HG02970 (cell line): ENCODE results near the gene SP1.
A peak's percentile ranks its signal among the peaks of the same experiment; 100 is the strongest.
"Not testable (repeated sequence)": the region's sequence is repeated elsewhere in the genome, so short reads cannot be mapped to it uniquely, and the experiment has no call there.

Experiments
- ATAC-seq: cut with Tn5 transposase; IDR thresholded peaks from one replicate; pipeline ENCODE4 v1.9.1; 2021; ENCODE audit warnings: mild to moderate bottlenecking, moderate library complexity, moderate number of reproducible peaks; ENCODE audit not compliant: unreplicated experiment, low FRiP score

The SP1 gene

DNA sequence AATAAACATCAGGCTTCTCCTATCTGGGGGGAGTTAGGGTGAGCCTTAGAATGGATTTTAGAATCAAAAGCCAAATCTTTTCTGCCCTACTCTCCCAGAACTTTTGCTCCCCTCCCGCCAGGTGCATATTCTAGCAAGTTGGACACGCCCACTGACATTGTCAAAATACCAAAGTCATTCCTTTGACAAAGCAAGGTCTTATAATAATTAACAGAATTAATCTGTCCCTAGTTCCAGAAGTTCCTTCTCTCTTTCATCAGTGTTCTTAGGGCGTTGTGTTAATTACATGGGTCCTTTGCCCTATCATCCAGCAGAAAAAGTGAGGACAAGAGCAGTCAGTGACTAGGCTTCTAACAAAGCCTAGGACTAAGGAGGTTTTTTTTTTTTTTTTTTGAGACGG is 64.0 kb downstream of the SP1 start:
- no peak for ATAC-seq

DNA sequence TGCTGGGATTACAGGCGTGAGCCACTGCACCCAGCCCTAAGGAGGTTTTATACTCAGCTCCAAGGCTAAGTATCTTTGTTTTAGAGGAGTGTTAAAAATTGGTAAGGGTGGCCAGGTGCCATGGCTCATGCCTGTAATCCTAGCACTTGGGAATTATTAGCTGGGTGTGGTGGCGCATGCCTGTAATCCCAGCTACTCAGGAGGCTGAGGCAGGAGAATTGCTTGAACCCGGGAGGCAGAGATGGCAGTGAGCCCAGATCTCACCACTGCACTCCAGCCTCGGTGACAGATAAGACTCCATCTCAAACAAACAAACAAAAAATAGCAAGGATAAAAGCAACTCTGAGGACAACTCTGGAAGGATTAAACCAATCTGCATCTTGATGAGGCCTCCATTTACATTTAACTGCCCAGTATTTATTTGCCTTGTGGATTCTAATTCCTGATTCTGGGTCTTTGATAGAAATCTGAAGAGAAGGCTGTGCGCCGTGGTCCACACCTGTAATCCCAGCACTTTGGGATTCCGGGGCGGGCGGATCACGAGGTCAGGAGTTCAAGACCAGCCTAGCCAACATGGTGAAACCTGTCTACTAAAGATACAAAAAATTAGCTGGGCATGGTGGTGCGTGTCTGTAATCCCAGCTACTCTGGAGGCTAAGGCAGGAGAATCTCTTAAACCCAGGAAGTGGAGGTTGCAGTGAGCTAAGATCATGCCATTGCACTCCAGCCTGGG is 64.8 kb downstream of the SP1 start:
- not testable (repeated sequence) for ATAC-seq

DNA sequence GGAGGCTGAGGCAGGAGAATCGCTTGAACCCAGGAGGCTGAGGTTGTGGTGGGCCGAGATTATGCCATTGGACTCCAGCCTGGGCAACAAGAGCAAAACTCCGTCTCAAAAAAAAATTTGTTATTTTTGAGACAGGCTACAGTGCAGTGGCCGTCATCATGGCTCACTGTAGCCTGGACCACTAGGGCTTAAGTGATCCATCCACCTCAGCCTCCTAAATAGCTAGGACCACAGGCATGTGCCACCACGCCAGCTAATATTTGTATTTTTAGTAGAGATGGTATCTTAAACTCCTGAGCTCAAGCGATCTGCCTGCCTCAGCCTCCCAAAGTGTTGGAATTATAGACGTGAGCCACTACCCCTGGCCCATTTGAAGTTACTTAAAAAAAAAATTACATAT is 71.0 kb downstream of the SP1 start:
- no peak for ATAC-seq

DNA sequence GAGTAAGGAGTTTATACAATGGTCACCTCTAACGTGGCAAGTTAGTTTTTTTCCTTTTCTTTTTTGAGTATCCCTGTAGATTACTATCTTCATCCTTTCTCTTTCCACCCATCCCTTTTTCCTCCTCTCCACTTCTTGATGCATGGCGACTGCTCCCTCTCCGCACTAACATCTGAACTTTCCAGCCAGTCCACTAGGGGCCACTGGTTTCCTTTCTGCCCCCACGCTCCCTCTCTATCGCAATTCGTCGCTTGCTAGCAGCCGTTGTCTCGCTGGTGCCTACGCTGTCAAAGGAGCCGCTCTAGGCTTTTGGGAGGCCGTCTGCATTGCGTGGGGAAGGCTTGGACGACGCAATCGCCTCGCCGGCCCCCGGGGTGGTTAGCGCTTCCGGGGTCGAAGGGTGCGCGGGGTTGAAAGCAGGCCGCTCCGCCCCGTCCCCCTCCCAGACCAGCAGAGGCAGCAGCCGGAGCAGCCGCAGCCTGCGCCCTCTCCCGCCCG is 71.7 kb downstream of the SP1 start, which contains the start of gene PCBP2:
PCBP2 (plus strand) TSS at position 442 of the 498 bp plus-strand sequence. CDS start 2,699 bp downstream, outside the sequence.
- ATAC-seq, result peak; percentile 93

DNA sequence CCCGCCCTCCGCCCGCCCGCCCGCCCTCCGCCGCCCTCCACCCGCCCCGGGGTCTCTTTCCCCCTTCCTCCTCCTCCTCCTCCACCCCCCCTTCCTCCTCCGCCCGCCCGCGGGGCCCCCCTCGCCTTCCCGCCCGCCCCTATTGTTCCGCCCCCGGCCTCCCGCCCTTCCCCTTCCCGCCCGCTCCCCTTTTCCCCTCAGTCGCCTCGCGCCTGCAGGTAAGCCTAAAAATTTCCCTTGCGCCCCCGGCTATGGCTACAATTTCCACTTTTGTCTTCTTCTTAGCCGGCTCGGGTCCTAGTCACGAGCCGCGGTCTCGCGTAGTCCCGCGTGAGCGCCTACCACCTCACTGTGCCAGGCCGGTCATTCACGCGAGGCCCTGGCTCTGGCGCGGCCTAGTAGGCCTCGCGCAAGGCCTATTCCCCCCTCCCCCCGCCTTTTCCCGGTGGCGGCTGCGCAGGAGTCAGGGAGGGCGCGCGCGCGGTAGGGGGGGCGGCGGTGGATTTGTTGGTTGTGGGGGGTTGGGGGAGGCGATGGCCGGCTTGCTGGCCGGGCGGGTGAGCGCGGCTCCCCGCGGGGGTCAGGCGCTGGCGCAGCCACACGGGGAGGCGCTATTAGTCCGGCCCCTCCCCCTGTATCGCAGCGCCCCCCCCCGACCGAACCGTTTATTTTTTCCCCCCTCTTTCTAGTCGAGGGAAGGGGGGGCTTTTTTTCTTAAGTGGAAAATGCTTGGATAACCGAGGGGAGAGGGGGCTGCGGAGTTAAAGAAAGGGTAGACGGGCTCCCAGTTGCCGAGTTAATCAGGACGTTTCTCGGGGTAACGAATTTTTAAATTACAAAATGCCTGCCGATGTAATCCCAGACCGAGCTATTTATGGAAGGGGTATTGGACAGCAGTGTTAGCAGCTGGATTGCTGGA is 72.4 kb downstream of the SP1 start:
- ATAC-seq, result no peak

DNA sequence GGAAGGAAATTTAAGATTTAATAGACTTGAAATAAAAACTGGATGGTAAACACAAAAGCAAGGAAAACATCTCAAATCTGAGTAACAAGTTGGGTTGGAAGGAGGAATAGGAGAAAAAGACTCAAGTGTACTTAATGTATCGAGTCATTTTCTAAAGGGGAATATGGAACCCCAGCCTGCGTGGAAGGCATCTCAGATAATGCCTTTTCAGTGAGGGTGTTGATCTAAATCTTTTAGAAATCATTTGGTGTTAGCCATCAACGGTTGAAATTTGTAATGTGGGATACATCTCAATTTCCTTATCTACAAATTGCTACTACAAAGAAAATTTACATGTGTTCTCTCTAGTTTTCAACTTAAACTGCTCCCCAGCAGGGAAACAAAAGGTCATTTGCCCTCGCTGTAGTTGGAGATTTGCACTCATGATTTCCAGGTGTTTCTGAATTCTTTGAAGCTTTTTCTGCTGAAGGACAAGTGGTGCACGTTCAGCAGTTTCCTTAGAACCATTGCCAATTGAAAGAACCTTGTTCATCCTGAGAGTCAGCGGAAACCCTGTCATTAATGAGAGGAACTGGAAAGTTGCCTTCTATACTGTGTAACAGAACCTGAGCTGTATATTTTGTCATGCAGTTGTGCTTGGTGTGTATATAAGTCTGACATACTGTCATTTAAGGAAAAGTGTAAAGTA is 74.1 kb downstream of the SP1 start:
- no peak for ATAC-seq

DNA sequence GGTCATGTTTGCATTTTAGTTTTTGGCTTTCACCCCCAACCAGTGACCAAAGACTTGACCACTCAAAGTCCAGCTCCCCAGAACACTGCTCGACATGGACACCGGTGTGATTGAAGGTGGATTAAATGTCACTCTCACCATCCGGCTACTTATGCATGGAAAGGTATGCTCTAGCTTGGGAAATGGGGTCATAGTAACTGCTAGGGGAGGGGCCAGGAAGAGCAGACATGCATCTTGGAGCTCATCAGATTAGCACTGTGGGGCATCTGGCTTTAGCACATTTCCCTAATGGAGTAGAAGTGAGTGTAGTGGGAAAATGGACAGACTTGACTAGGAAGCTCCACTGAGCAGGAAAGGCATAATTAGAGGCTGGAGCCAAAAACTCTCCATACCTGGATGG is 74.7 kb downstream of the SP1 start:
- ATAC-seq, result no peak

DNA sequence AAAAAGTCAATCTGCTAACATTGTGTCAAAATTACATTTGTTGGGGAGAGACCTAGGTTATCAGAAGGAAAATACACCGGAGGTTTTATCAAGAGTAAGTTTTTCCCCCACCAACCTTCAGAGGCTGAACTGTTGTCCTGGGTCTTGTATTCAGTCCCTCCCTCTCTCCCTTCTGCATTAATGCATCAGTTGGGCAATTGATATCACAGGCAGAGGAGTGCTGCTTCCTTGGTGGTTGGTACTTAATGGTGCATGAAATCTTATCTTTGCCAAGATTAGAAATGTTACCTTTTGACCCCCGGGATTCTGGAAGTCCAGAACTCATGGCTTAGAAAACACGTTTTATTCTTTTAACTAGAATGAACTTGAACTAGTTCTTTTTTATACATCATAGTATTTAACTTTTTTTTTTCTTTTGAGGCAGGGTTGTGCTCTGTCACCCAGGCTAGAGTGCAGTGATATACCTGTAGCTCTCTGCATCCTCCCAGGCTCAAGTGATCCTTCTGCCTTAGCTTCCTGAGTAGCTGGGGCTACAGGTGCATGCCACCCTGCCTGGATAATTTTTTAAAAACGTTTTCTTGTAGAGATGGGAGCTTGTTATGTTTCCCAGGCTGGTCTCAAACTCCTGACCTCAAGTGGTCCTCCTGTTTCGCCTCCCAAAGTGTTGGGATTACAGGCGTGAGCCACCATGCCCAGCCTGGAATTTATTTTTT is 76.8 kb downstream of the SP1 start:
- ATAC-seq, result no peak

DNA sequence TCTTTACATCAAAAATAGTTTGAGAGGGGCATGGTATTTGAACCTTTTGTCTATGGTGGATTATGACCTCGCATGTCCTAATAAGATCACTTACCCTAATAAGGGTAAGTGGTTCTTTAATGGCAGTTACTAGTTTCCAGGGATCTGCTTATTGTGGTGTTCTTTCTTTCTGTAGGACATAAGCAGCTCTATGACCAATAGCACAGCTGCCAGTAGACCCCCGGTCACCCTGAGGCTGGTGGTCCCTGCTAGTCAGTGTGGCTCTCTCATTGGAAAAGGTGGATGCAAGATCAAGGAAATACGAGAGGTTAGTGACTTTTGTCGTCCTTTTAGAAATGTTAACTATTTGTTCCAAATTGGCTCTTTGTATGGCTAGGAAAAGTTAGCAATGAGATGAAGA is 79.1 kb downstream of the SP1 start:
- ATAC-seq, result no peak

DNA sequence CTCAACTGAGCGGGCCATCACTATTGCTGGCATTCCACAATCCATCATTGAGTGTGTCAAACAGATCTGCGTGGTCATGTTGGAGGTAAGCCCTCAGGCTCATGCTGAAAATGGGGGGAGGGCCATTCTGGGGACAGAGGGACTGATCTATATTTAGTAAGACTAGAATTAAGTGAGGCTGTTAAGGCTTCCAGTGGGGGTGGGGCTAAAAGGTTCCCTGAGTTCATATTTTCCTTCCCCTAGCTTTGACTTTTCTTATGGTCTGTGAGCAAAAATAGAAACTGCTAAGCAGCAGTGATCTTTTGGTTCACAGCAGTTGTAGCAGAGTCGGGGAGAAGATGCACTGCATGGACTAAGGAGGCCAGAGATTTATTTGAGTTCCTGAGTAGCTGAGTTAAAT is 81.1 kb downstream of the SP1 start:
- no peak for ATAC-seq

DNA sequence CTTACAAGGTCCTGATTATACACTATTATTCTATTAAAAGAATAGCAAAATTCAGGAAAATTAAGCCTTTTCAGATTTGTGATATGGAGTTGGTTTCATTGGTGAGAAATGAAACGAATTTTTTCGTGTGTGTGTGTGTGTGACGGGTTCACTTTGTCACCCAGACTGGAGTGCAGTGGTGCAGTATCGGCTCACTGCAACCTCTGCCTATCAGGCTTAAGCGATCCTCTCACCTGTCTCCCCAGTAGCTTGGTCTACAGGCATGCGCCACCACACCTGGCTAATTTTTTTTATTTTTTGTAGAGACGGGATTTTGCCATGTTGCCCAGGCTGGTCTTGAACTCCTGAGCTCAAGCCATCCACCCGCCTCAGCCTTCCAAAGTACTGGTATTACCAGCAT is 81.6 kb downstream of the SP1 start:
- ATAC-seq, result no peak

DNA sequence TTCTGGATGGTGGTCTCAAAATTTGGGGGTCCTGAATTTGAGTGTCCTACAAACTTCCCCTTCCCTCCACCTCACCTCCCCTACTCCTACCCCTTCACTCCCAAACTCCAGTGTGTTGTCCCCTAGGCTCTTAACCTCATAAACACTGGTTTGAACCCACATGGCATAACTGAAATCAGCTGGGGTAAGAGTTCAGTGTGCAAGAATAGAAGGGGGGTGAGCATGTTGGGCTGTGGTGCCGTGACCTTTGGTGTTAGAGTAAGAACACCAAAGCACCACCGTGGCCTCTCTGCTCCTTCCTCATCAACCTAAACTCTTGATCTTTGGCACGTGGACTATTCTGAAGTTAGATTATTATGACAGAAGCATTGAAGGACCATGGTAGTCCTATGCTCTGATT is 83.0 kb downstream of the SP1 start:
- ATAC-seq, result no peak

DNA sequence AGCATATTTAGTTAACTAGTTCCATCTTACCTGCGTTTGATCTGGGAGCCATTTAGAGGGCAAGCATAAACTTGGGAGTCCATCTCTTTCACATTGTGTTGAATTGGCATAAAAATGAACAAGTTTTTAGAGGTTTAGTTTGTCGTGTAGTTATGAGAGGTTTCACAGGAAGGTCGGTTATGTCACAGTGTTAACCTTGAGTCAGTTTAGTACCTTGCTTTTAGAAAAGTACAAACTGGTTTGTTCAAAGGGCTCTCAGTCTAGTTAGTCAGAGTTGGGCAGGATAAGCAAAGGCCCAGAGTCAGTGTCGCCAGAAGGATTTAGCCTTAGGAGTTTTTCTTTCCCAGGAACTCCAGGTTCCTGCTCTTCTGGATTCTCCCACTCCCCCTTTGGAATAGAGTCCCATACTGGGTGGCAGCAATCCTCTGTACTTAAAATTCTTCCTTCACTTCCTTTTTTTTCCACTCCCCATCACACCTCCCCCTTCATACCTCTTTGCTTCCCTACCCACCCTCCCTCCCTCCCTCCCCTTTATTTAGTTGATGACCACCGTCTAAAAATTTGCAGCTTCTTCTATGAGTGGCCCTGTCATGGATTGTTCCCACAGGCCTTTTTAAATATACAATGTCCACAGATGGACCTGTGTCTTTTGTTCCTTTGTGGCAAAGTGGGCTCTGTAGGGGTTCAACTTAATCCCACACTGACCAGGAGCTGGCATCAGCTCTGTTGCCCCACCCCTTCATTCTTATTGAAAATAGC is 84.0 kb downstream of the SP1 start:
- no peak for ATAC-seq

DNA sequence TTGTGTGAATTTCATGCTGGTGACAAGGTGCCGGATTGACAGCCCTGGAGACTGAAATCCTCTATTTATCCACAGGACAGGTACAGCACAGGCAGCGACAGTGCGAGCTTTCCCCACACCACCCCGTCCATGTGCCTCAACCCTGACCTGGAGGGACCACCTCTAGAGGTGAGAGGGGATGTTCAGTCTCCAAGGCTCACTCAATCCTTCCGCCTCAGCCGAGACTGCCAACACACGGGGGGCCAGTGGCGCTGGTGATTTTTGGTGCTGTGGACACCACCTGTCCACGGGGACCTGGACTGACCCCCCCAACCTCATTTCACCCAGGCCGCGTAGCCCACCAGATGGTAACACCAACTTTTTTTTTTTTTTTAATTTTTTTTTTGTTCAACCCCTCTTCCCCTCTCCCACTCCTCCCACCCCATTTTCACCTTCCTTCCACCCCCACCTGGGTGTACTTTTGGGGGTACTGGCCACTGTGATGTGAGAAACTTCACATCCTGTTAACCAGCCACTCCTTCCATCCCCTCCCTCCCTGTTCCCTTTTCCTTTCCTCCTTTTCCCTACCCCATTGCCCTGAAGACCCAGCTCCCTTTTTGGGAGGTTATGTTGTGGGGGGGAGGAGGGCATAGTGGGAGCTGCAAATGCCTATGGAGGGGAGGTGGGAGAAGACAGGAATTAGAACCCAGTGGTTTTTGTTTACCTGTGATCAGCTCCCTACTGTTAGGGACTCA is 84.9 kb downstream of the SP1 start:
- ATAC-seq, result no peak

DNA sequence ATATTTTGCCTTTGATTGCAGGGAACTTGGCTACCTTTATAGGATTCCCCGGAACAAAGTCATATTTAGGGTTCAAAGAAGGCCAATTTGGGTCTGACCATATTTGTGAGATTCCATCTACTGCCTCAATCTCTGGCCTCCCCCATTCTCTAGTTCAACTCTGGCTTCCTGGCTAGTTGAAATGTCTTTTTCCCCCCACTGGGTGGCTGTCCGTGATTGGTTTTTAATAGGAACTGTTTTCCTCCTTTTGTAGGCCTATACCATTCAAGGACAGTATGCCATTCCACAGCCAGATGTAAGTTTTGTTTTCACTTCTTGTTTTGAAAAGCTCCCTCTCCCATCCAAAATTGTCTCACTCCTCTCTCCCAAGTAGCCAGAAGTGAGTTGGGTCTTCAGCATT is 85.7 kb downstream of the SP1 start:
- no peak for ATAC-seq
